ENCODE data around the gene TXNRD2. TPM values are rescaled to one million over a fixed set of nuclear protein-coding genes. Genes with fewer than 3 reads are reported as not detected.

TXNRD2 gene
- total RNA-seq, 1 experiment from 2014 or later, result 19.7 TPM

DNA sequence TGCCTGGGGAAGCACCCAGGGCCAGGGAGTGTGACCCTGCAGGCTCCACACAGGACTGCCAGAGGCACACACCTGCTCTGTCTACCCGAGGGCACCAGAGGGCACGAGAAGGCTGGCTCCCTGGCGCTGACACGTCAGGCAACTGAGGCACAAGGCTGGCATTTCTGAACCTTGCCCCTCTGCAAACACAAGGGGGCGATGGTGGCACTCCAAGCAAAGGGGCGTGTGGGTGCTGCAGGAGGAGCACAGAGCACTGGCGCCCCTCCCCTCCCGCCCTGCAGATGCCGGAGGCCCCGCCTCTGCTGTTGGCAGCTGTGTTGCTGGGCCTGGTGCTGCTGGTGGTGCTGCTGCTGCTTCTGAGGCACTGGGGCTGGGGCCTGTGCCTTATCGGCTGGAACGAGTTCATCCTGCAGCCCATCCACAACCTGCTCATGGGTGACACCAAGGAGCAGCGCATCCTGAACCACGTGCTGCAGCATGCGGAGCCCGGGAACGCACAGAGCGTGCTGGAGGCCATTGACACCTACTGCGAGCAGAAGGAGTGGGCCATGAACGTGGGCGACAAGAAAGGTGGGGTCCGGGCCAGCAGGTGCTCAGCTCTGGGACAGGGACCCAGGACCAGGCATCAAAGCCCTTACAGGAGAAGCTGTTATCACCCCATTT, 20.8 kb upstream of the TXNRD2 start (continued):
- TF ChIP-seq, protein P1, sequence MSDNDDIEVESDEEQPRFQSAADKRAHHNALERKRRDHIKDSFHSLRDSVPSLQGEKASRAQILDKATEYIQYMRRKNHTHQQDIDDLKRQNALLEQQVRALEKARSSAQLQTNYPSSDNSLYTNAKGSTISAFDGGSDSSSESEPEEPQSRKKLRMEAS (IDR thresholded peaks at IDR 0.05), result peak; percentile 28; the same call in 1 of the 2 replicates

DNA sequence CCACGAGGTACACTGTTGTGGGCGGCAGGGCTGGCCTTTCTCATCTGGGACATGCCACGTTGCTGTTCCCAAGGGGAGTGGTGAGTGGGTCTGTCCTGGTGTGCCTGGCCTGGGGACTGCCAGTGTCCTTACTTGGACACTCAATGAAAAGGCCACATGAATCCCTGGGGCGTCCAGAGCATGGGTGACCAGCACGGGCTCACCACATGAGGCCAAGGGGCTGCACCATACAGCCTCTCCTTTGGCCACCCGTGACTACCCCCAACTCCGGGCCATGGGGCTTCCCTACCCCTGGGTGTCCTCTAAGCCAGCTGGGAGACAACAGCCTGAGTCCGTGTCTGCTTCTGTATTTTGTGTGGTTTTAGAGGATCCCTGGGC, 20.2 kb upstream of the TXNRD2 start:
- ATAC-seq (no peak), DNase-seq (ENCODE audit: low read depth, low spot score) (no peak)
- Histone ChIP-seq H3K27ac (ENCODE audit: low read depth, low read length) (peak overlapping the region; percentile 99), H3K4me2 (ENCODE audit: low read length) (peak overlapping the region; percentile 99), H3K9me2 (ENCODE audit: insufficient read depth) (no peaks in the 10 kb centered on the region), H3K4me1 (ENCODE audit: control insufficient read depth in 1 of 2, insufficient read depth in 2 of 2, low read length in 2 of 2) (peaks cover 44 to 60% of the 10 kb centered on the region in 2 experiments), H4K20me1 (ENCODE audit: insufficient read depth) (no peaks in the 10 kb centered on the region), H3K4me3 (replicated peaks in 1 of 2; ENCODE audit: low read depth in 1 of 2, low read length in 2 of 2) (peak overlapping the region in 1 of 2 experiments; percentile 64; a peak in 1 of 4 replicates), H3K9me3 (ENCODE audit: control insufficient read depth in 1 of 2, insufficient read depth in 1 of 2, low read depth in 1 of 2, low read length in 2 of 2) (no peaks in the 10 kb centered on the region), H2AFZ (ENCODE audit: low read depth, low read length, poor library complexity, severe bottlenecking) (no peak overlapping the region), H3K79me2 (ENCODE audit: insufficient read depth, low read length) (no peaks in the 10 kb centered on the region), H3K9ac (ENCODE audit: low read length) (peak overlapping the region; percentile 40), H3K27me3 (ENCODE audit: insufficient read depth, low read length) (no peaks in the 10 kb centered on the region), H3K36me3 (ENCODE audit: control insufficient read depth in 1 of 2, insufficient read depth in 2 of 2, low read length in 2 of 2) (peaks cover 0 to 7% of the 10 kb centered on the region in 2 experiments; a peak in 1 of 4 replicates)
- ChIA-PET CTCF (interaction anchor here (1.7 kb wide), 1 partner anchor 231 kb away, joined by 5 read pairs; no protein-coding TSS in a partner anchor), RAD21 (ENCODE audit: low non-redundant PET in 1 of 2, low total read pairs in 2 of 2, uncharacterized antibody in 2 of 2, unreplicated experiment in 2 of 2) (interaction anchor here in 1 of 2 experiments (1.7 kb wide), 1 partner anchor 231 kb away, joined by 5 read pairs; no protein-coding TSS in a partner anchor), POLR2A (interaction anchor here (0.8 to 1.3 kb wide), 2 partner anchors 9 kb away, joined by 3 to 5 read pairs; no protein-coding TSS in a partner anchor)
- intact Hi-C loops (cut with micrococcal nuclease), result loop anchor here (10.0 kb wide), 1 partner anchor 153 kb away; the partner anchor contains the start of genes RANBP1 and TRMT2A
- TF ChIP-seq, protein P2, sequence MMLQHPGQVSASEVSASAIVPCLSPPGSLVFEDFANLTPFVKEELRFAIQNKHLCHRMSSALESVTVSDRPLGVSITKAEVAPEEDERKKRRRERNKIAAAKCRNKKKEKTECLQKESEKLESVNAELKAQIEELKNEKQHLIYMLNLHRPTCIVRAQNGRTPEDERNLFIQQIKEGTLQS (IDR thresholded peaks at IDR 0.05), result no peak
- TF ChIP-seq TCF7L2 (IDR thresholded peaks at IDR 0.05; ENCODE audit: borderline replicate concordance, extremely low read depth, insufficient read depth, insufficient read length), result no peak
- no TSS peak for BruUV-seq (replicated peaks)

DNA sequence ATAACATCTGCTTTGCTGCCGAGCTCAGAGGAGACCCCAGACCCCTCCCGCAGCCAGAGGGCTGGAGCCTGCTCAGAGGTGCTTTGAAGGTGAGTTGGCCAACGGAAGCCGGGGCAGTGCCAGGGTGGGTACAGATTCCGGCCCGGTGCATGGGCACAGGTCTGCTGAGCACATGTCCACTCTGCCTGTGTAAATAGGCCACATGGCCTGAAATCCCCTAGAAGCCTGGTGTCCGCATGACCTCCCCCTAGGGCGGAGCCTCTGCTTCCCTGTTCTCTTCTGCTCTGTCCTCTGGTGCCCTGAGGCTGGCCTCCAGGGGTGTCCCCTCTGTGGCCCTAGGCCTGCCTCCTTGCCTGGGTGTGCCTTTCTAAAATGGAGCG, 19.6 kb upstream of the TXNRD2 start:
- Histone ChIP-seq H3K79me2 (ENCODE audit: insufficient read depth, low read length) (no peaks in the 10 kb centered on the region), H3K9me2 (ENCODE audit: insufficient read depth) (no peaks in the 10 kb centered on the region), H3K4me2 (ENCODE audit: low read length) (peak overlapping the region; percentile 99; the same call in 1 of the 2 replicates), H3K4me3 (replicated peaks in 1 of 2; ENCODE audit: low read depth in 1 of 2, low read length in 2 of 2) (no peak overlapping the region), H4K20me1 (ENCODE audit: insufficient read depth) (no peaks in the 10 kb centered on the region), H3K27me3 (ENCODE audit: insufficient read depth, low read length) (no peaks in the 10 kb centered on the region), H3K36me3 (ENCODE audit: control insufficient read depth in 1 of 2, insufficient read depth in 2 of 2, low read length in 2 of 2) (peaks cover 0 to 5% of the 10 kb centered on the region in 2 experiments; a peak in 1 of 4 replicates), H2AFZ (ENCODE audit: low read depth, low read length, poor library complexity, severe bottlenecking) (no peak overlapping the region), H3K4me1 (ENCODE audit: control insufficient read depth in 1 of 2, insufficient read depth in 2 of 2, low read length in 2 of 2) (peaks cover 44 to 60% of the 10 kb centered on the region in 2 experiments), H3K9me3 (ENCODE audit: control insufficient read depth in 1 of 2, insufficient read depth in 1 of 2, low read depth in 1 of 2, low read length in 2 of 2) (no peaks in the 10 kb centered on the region), H3K9ac (ENCODE audit: low read length) (no peak overlapping the region), H3K27ac (ENCODE audit: low read depth, low read length) (peak overlapping the region; percentile 99)
- BruUV-seq (replicated peaks), result no TSS peak
- ATAC-seq (no peak), DNase-seq (ENCODE audit: low read depth, low spot score) (no peak)
- ChIA-PET POLR2A (no interaction called here), CTCF (no interaction called here), RAD21 (ENCODE audit: low non-redundant PET in 1 of 2, low total read pairs in 2 of 2, uncharacterized antibody in 2 of 2, unreplicated experiment in 2 of 2) (no interaction called here)
- intact Hi-C loops (cut with micrococcal nuclease), result loop anchor here (10.0 kb wide), 1 partner anchor 154 kb away; the partner anchor contains the start of genes RANBP1 and TRMT2A
- no peak for TF ChIP-seq EZH2 (IDR thresholded peaks at IDR 0.05)
- no peak for TF ChIP-seq SIN3A (IDR thresholded peaks at IDR 0.05; ENCODE audit: low read depth)
- TF ChIP-seq, protein P3, sequence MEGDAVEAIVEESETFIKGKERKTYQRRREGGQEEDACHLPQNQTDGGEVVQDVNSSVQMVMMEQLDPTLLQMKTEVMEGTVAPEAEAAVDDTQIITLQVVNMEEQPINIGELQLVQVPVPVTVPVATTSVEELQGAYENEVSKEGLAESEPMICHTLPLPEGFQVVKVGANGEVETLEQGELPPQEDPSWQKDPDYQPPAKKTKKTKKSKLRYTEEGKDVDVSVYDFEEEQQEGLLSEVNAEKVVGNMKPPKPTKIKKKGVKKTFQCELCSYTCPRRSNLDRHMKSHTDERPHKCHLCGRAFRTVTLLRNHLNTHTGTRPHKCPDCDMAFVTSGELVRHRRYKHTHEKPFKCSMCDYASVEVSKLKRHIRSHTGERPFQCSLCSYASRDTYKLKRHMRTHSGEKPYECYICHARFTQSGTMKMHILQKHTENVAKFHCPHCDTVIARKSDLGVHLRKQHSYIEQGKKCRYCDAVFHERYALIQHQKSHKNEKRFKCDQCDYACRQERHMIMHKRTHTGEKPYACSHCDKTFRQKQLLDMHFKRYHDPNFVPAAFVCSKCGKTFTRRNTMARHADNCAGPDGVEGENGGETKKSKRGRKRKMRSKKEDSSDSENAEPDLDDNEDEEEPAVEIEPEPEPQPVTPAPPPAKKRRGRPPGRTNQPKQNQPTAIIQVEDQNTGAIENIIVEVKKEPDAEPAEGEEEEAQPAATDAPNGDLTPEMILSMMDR (IDR thresholded peaks at IDR 0.05 in 2 of 3, conservative IDR thresholded peaks at IDR 0.05 in 1 of 3; ENCODE audit: borderline replicate concordance in 1 of 3, insufficient read depth in 1 of 3, low read depth in 2 of 3, low read length in 2 of 3), result no peak
- TF ChIP-seq, protein P4, sequence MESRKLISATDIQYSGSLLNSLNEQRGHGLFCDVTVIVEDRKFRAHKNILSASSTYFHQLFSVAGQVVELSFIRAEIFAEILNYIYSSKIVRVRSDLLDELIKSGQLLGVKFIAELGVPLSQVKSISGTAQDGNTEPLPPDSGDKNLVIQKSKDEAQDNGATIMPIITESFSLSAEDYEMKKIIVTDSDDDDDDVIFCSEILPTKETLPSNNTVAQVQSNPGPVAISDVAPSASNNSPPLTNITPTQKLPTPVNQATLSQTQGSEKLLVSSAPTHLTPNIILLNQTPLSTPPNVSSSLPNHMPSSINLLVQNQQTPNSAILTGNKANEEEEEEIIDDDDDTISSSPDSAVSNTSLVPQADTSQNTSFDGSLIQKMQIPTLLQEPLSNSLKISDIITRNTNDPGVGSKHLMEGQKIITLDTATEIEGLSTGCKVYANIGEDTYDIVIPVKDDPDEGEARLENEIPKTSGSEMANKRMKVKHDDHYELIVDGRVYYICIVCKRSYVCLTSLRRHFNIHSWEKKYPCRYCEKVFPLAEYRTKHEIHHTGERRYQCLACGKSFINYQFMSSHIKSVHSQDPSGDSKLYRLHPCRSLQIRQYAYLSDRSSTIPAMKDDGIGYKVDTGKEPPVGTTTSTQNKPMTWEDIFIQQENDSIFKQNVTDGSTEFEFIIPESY (IDR thresholded peaks at IDR 0.05; ENCODE audit: extremely low read depth, insufficient replicate concordance, low read length), result no peak
- no peak for TF ChIP-seq CEBPB (IDR thresholded peaks at IDR 0.05; ENCODE audit: low read depth)
- TF ChIP-seq ELF1 (IDR thresholded peaks at IDR 0.05; ENCODE audit: borderline replicate concordance, low read depth), result no peak
- TF ChIP-seq POLR2AphosphoS5 (IDR thresholded peaks at IDR 0.05; ENCODE audit: low read depth, low read length), result no peak
- TF ChIP-seq, protein P1 (IDR thresholded peaks at IDR 0.05), result no peak
- no peak for TF ChIP-seq EGR1 (IDR thresholded peaks at IDR 0.05; ENCODE audit: low read depth)

Data from HCT116 (cell line).